Suppressor macrophage treated with lipopolysaccharide for 4 hours (primary cell): ENCODE results near the gene GUCA2B.

ENCODE experiments used
- DNase-seq: peaks from one replicate; pipeline ENCODE4 v3.0.0-alpha.2; 2020

Gene GUCA2B

GRCh38 chr1:42152907-42153600 lies at the start of gene GUCA2B:
Gene GUCA2B (plus strand): TSS chr1:42153410. CDS start chr1:42153451, 41 bp downstream.
- DNase-seq = no peak

DNA sequence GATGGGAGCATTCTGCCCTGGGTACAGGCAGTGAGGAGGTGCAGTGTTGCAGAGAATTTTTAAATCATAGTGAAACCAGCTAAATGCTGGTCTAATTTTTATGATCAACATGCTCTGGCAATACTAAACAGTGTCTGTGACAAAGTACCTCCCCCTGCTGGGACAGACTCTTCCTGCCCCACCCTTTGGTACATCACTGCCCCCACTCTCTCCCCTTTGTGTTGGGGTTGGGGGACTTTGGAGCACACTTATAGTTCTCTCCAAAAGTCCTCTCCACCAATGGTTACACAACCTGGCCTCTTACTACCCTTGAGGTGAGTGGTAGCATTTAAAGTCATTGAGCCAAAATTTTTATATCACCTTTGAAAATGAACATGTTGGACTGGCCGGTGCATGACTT lies 48.2 kb upstream of the GUCA2B start:
- DNase-seq = no peak

GRCh38 chr1:42108309-42108708 lies 44.9 kb upstream of the GUCA2B start:
- DNase-seq = no peak

- DNase-seq = peak; percentile 44
Measured at GRCh38 chr1:42109600-42109999, 43.6 kb upstream of the GUCA2B start.

DNA sequence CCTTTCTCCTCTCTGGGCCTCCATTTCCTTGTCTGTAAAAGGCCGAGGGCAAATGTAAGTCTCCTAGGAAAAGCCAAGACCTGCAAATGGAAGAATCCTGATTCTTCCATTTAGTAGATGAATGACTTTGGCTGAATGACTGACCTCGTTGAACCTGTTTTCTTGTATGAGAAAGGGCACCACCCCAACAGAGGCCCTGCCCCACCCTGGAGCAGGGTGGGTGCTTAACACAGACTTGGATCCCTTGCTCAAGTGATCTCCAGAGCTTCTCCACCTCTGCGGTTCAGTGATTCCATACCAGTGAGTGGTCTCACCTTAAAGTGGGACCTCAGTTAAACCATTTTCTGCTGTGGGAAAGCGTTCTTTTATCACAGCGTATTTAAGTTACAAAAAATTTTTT lies 39.0 kb upstream of the GUCA2B start:
- DNase-seq = no peak

GRCh38 chr1:42117214-42117613 lies 36.0 kb upstream of the GUCA2B start:
- DNase-seq = no peak

DNA sequence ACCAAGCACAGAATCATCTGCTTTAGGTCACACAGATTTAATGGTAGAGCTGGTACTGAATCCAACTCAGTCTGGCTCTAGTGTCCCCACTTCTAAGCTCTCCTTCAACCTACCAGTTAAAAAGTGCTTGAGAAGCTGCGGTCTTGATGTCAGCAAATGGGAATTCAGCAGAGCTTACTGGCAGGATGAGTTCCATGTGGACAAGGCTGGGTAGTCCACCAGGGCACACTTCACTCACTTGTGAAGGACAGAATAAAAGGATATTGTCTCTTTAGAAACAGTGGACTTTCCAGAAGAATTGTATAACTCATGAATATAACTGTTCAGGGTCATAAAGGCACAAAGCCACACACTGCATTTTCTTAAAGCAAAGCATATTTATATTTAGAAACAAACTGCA lies 35.1 kb upstream of the GUCA2B start:
- no peak for DNase-seq

DNA sequence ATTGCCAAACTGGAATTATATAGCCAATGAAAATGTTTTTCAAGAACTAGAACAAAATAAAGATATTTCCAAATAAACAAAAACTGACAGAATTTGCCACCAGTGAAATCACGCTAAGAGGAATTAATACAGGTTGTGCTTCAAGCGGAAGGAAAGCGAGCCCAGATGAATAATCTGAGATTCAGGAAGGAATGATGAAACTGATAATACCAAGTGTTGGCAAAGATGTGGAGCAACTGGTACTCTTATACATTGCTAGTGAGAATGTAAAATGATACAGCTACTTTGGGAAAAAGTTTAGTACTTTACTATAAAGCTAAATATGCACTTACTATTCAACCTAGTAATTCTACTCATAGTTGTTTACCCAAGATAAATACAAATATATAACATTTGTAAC lies 30.8 kb upstream of the GUCA2B start:
- no peak for DNase-seq

DNA sequence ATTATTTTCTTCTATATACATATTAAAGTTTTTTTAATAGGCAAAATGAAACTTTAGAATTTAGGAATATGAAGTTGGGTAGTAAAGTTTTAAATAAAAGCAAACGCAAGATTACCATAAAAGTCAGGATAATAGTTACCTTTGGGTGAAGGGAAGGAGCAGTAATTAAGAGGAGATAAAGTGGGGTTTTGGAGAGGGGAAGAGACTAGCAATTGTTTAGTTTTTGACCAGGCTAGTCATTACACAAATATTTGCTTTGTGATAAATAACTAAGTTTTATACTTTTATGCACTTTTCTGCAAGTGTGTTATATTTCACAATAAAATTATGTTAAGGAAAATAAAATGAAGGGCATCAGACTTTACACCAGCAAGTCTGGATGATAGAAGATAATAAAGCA lies 27.7 kb upstream of the GUCA2B start:
- DNase-seq = no peak

DNA sequence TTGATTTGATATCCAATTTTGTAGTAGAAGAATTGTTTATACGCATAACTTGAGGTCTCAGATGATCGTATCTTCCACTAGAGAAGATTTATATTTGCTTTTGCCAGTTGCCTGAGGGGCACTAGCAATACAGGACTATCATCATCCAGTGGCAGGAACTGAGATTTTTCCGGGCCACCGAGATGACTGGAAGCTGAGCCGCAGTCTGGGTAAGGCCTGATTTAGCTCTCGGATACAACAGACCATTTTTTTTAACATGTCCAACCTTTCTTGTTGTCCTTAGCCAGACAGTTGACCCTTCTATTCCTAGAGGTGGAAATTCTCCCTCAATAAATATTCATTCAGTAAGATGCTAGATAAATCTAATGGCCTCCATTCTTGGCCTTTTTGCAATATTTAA lies 25.4 kb upstream of the GUCA2B start:
- no peak for DNase-seq

- DNase-seq = no peak
Measured at GRCh38 chr1:42128499-42128898, 24.7 kb upstream of the GUCA2B start.

GRCh38 chr1:42128964-42129363 lies 24.2 kb upstream of the GUCA2B start:
- DNase-seq = no peak

- DNase-seq = no peak
Measured at GRCh38 chr1:42130061-42130660, 23.0 kb upstream of the GUCA2B start.

DNA sequence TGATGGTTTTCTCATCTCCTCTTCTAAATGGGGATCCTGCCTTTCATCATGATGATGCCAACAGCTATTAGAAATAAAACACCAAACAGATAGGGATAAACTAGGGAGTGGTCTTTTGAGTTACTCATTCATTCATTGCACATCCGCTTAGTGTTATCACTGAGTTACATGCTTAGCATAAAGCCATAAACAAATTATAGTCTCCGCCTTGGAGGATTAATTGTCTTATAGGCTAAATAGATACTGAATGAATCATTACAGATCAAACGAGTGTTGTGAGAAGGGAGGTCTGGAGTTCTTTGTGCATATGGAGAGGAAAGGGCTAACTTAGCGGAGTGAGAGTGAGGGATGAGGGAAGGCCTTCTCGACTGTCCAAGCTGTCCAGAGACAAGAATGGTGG lies 19.8 kb upstream of the GUCA2B start:
- DNase-seq = no peak

- no peak for DNase-seq
Measured at GRCh38 chr1:42133809-42134526, 19.2 kb upstream of the GUCA2B start.

DNA sequence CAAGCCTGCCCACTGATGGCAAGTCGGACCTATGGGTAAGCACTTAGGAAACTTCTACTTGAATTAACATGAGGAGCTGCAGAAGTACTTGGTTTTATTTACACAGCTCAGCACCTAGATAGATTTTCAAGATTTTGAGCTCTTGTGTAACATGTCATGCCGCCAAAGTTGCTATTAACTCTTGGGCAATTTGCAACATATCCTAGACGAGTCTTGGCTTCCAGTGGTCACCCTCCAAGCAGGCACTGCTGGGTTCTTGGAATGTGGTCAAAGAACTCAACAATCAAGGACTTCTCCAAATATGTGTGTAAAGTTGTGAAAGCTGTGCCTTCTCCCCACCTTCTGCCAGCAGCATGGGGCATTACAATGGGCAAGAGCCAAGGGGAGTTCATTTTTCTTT lies 17.8 kb upstream of the GUCA2B start:
- no peak for DNase-seq

GRCh38 chr1:42136466-42136865 lies 16.7 kb upstream of the GUCA2B start:
- DNase-seq = no peak

- DNase-seq = no peak
Measured at GRCh38 chr1:42137766-42138165, 15.4 kb upstream of the GUCA2B start.

- no peak for DNase-seq
Measured at GRCh38 chr1:42138586-42138985, 14.6 kb upstream of the GUCA2B start.

DNA sequence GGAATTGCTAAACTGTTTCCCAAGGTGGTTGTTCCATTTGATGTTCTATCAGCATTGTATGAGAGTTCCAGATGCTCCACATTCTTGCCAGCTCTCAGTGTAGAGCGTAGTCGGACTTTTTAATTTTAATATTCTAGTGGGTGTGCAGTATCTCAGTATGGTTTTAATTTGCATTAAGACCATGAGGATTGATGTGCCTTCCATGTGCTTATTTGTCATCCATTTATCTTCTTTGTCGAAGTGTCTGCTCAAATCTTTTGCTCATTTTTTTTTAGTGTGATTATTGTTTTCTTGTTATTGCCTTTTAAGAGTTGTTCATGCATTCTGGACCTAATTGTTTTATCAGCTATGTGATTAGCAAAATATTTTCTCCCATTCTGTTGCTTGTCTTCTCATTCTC lies 13.8 kb upstream of the GUCA2B start:
- DNase-seq = no peak

DNA sequence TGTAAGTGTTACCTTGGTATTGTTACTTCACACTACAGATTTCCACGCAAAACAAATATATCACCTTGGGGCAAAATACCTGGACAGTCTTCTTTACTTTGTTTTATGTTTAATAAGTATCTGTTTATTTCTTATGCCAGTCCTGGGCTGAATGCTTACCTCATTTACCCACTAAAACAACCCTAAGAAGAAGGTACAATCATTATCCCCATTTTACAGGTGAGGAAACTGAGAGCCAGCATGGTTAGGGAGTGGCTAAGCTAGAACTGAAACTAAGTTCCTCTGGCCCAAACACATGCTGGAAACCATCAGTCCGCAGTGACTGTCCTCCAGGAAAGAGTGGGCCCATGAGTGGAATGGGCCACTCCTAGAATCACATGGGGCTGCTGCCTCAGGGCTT lies 13.0 kb upstream of the GUCA2B start:
- DNase-seq = no peak

GRCh38 chr1:42141978-42142377 lies 11.2 kb upstream of the GUCA2B start:
- DNase-seq = no peak

GRCh38 chr1:42142894-42143675 lies 10.1 kb upstream of the GUCA2B start:
- DNase-seq = no peak
